Chondrocyte (in vitro differentiated cells): ENCODE measurements around the gene GDF11. TPM values are rescaled to one million over a fixed set of nuclear protein-coding genes. Genes with fewer than 3 reads are reported as not detected.

Source experiments
- DNase-seq: peaks from one replicate; pipeline ENCODE4 v3.0.0; 2021; ENCODE audit warnings: mixed read lengths, low spot score
- H3K27ac Mint-ChIP-seq: one replicate; pipeline ENCODE4 v1.8.0; 2021; ENCODE audit warnings: mild to moderate bottlenecking, moderate library complexity, mixed read lengths; ENCODE audit not compliant: unreplicated experiment
- H3K27me3 Mint-ChIP-seq: 2 replicates; pipeline ENCODE4 v1.8.0; 2021; ENCODE audit warnings: low read depth, mixed read lengths
- H3K36me3 Mint-ChIP-seq: 2 replicates; pipeline ENCODE4 v1.8.0; 2021; ENCODE audit warnings: low read depth, mixed read lengths
- H3K4me1 Mint-ChIP-seq: 2 replicates; pipeline ENCODE4 v1.8.0; 2021; ENCODE audit warnings: low read depth, mild to moderate bottlenecking, mixed read lengths
- H3K4me3 Mint-ChIP-seq: one replicate; pipeline ENCODE4 v1.8.0; 2021; ENCODE audit warnings: mild to moderate bottlenecking, moderate library complexity, mixed read lengths; ENCODE audit not compliant: unreplicated experiment
- H3K9me3 Mint-ChIP-seq: 2 replicates; pipeline ENCODE4 v1.8.0; 2021; ENCODE audit warnings: low read depth, mixed read lengths
- total RNA-seq: library from RNA; stranded (reverse); gene quantifications from 3 replicates; pipeline ENCODE4 v1.2.1, GENCODE V29; 2021
- TF ChIP-seq, protein P1 (sequence below): fragments of 200-600 bp; sonication (generic); IDR thresholded peaks from 2 replicates; pipeline ENCODE4 v1.5.0; 2021; ENCODE audit warnings: antibody characterized with exemption, mild to moderate bottlenecking, moderate library complexity

GDF11 gene
- total RNA-seq, 1 donor from 2014 or later = 18.3 TPM

DNA sequence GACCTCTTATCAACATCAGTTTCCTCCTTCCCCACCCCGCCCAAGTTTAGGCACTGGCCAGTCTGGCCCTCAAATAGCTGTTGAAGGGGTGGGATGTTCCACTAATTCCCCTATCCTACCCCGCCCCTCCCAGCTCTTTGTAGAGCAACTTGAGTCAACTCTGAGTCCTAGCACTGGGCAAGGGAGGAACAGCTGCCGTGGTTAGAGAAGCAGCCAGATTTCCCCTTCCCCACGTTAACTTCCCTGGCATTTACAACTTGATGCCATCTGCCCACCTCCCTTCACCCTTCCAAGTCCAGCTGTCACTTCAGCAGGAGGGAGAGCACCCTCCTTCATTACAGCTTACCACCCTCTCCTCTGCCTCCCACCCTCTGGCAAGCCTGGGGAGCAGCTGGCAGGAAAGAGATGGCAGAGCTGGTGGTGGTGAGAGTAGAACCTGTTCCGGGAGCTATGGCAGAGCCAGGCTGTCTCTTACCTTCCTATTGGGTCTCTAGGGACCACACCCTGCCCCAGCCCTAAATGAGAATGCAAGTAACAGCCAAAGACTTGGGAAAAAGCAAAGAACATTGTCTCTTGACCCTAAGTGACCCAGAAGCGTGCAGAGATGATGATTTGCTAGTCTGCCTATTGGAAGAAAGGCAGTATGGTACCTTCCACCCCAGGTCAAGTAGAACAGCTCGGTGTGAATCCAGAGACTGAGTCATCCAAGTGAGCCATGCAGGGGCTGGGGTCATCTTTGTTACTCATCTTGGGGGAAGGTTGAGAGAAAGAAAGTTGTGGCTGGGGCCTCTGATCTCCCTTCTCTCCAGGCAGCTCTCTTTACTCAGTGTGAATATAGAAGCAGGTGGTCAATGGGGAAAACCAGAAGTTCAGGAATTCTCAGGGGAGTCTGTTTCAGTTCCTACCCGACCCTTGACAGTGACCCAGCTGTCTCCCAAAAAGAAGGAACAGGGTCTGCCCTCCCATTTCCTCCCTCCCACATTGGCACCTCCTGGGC, 25.6 kb upstream of the GDF11 start:
- no peaks in the 10 kb centered on the region for H3K9me3 Mint-ChIP-seq
- H3K4me1 Mint-ChIP-seq = peaks cover 66% of the 10 kb centered on the region
- peaks cover 2% of the 10 kb centered on the region for H3K27me3 Mint-ChIP-seq

DNA sequence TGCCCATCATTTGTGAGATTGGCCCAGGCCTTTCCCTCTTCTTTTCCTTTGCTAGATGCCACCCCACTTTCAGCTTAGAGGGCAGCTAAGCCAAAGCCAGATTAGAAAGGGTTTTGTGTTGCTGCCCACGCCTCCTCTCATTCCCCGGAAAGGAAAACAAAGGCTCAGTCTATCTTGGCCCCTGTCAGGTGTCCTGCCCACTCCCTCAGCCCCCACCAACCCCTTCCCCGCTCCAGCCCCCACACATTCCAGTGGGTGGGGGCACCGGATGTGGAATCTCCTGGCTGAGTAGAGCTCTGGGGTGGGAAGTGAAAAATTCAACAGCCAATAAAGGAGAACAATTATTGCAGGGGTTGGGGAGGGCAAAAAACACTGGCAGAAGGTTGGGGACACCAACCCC, 24.9 kb upstream of the GDF11 start:
- Mint-ChIP-seq H3K9me3 (no peaks in the 10 kb centered on the region), H3K27ac (peak overlapping the region; percentile 63), H3K4me3 (peak overlapping the region; percentile 12), H3K4me1 (peaks cover 66% of the 10 kb centered on the region), H3K27me3 (no peaks in the 10 kb centered on the region), H3K36me3 (no peaks in the 10 kb centered on the region)
- TF ChIP-seq, protein P1, sequence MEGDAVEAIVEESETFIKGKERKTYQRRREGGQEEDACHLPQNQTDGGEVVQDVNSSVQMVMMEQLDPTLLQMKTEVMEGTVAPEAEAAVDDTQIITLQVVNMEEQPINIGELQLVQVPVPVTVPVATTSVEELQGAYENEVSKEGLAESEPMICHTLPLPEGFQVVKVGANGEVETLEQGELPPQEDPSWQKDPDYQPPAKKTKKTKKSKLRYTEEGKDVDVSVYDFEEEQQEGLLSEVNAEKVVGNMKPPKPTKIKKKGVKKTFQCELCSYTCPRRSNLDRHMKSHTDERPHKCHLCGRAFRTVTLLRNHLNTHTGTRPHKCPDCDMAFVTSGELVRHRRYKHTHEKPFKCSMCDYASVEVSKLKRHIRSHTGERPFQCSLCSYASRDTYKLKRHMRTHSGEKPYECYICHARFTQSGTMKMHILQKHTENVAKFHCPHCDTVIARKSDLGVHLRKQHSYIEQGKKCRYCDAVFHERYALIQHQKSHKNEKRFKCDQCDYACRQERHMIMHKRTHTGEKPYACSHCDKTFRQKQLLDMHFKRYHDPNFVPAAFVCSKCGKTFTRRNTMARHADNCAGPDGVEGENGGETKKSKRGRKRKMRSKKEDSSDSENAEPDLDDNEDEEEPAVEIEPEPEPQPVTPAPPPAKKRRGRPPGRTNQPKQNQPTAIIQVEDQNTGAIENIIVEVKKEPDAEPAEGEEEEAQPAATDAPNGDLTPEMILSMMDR = no peak
- no peak for DNase-seq

More for the DNA sequence above, 25.6 kb upstream of the GDF11 start:
- H3K27ac Mint-ChIP-seq = peak overlapping the region; percentile 92
- H3K4me3 Mint-ChIP-seq = peak overlapping the region; percentile 83
- TF ChIP-seq, protein P1 = no peak
- H3K36me3 Mint-ChIP-seq = no peaks in the 10 kb centered on the region
- no peak for DNase-seq

DNA sequence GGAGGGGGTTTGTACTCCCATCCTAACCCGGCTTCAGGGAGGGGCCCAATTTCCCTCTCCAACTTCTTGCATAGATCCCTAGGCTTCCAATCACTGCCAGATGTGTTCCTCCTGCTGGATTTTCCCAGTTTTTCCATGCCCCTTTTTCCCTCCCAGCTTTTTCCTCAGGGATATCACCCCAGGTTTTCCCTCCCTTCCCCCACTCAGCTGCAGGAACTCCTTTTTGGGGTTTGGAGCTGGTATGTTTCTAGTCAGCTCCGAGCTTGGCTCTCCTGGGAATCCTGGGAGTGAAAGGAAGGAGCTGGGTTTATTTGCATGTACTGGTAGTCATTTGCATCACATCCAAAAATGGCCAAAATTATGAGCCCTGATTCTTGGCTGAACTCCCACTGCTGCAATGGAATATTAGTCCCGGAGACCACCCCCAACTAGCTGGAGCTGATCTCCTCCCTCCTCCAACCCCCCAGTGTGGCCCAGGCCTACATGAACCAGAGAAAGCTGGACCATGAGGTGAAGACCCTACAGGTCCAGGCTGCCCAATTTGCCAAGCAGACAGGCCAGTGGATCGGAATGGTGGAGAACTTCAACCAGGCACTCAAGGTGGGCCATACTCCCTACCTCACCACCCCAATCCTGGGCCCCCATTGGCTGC, 24.2 kb upstream of the GDF11 start:
- Mint-ChIP-seq H3K9me3 (no peaks in the 10 kb centered on the region), H3K36me3 (peaks cover 4% of the 10 kb centered on the region), H3K27me3 (no peaks in the 10 kb centered on the region), H3K4me1 (peaks cover 67% of the 10 kb centered on the region), H3K4me3 (peak overlapping the region; percentile 33), H3K27ac (peak overlapping the region; percentile 63)
- DNase-seq = no peak
- TF ChIP-seq, protein P1 = no peak

DNA sequence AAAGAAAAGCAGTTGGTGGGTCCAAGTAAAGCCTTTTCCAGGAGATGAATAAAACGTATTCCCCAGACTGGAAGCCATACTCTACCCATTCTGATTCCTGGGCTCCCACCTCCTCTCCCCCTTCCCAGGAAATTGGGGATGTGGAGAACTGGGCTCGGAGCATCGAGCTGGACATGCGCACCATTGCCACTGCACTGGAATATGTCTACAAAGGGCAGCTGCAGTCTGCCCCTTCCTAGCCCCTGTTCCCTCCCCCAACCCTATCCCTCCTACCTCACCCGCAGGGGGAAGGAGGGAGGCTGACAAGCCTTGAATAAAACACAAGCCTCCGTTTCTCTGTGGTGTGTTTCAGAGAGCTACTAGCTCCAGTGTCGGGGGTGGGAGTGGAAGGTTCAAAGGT, 23.6 kb upstream of the GDF11 start:
- H3K36me3 Mint-ChIP-seq = peaks cover 5% of the 10 kb centered on the region
- H3K9me3 Mint-ChIP-seq = no peaks in the 10 kb centered on the region
- no peak overlapping the region for H3K4me3 Mint-ChIP-seq
- DNase-seq = no peak
- no peaks in the 10 kb centered on the region for H3K27me3 Mint-ChIP-seq
- TF ChIP-seq, protein P1 = no peak
- H3K27ac Mint-ChIP-seq = peak overlapping the region; percentile 85
- H3K4me1 Mint-ChIP-seq = peaks cover 65% of the 10 kb centered on the region

DNA sequence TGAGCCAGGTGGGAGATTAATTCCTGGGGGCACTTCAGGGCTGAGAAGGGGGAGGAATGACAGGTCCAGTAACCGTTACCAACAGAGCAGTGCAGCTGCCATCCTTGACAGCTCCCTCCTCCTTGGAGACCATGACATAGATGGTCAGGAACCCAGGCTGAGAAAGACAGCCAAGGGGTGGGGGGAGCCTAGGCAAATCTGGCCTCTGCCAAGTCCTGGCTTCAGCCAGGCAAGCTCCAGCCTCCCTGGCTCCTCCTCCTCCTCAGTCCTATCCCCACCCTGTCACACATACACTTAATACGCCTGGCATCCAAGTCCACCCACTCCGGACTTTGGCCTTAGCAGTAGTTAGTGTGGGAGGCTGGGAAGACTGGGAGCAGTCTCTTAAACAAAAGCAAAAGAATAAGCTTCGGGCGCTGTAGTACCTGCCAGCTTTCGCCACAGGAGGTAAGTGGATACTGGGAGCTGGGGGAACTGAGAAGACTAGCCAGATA, 22.8 kb upstream of the GDF11 start, which contains the start of gene RDH5:
Gene RDH5, plus strand, starts transcription at position 323 of the 494 bp plus-strand sequence. CDS start 792 bp downstream, outside the sequence.
- H3K27ac Mint-ChIP-seq = peak within 1 kb of the TSS; percentile 85
- no peak within 1 kb of the TSS for H3K4me3 Mint-ChIP-seq
- peaks cover 10% of the 10 kb centered on the region for H3K36me3 Mint-ChIP-seq
- no peak for DNase-seq
- H3K27me3 Mint-ChIP-seq = no peaks in the 10 kb centered on the region
- TF ChIP-seq, protein P1 = no peak
- peaks cover 71% of the 10 kb centered on the region for H3K4me1 Mint-ChIP-seq
- no peaks in the 10 kb centered on the region for H3K9me3 Mint-ChIP-seq
